ENCODE measurements around the gene KIAA0586.

Gene KIAA0586

DNA sequence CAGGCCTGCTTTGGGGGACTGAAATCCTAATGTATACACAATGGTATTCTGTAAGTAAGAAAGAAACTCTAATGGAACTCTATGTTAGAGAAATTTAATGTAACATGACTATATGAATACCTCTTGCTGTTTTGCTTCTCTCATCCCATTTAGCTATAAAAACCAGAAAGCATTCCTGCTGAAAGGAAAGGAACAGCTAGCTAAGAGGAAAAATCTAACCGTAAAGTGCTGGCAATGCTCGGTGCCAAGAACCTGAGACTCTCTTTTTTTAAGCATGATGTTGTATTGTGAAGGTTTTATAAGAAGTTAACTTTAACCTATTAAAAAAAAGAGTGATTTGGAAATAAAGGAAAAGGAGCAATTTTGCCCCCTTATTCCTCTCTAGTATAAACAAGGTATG, 134.6 kb downstream of the KIAA0586 start:
- H3K27me3 ChIP-seq (ENCODE audit: insufficient read depth, poor library complexity, severe bottlenecking) = no peaks in the 10 kb centered on the region
- H3K9me3 ChIP-seq (ENCODE audit: severe bottlenecking) = no peaks in the 10 kb centered on the region
- no peak overlapping the region for H3K27ac ChIP-seq (ENCODE audit: poor library complexity, severe bottlenecking)
- H3K4me3 ChIP-seq (ENCODE audit: severe bottlenecking) = no peak overlapping the region
- ATAC-seq (ENCODE audit: low read depth) (no peak), DNase-seq (ENCODE audit: low spot score) (no peak)
- TF ChIP-seq, protein P1, sequence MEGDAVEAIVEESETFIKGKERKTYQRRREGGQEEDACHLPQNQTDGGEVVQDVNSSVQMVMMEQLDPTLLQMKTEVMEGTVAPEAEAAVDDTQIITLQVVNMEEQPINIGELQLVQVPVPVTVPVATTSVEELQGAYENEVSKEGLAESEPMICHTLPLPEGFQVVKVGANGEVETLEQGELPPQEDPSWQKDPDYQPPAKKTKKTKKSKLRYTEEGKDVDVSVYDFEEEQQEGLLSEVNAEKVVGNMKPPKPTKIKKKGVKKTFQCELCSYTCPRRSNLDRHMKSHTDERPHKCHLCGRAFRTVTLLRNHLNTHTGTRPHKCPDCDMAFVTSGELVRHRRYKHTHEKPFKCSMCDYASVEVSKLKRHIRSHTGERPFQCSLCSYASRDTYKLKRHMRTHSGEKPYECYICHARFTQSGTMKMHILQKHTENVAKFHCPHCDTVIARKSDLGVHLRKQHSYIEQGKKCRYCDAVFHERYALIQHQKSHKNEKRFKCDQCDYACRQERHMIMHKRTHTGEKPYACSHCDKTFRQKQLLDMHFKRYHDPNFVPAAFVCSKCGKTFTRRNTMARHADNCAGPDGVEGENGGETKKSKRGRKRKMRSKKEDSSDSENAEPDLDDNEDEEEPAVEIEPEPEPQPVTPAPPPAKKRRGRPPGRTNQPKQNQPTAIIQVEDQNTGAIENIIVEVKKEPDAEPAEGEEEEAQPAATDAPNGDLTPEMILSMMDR (IDR thresholded peaks at IDR 0.05; ENCODE audit: poor library complexity, severe bottlenecking) = no peak
- H3K4me1 ChIP-seq (ENCODE audit: insufficient read depth, poor library complexity, severe bottlenecking) = peaks cover 3% of the 10 kb centered on the region
- no peaks in the 10 kb centered on the region for H3K36me3 ChIP-seq (ENCODE audit: low read depth)

DNA sequence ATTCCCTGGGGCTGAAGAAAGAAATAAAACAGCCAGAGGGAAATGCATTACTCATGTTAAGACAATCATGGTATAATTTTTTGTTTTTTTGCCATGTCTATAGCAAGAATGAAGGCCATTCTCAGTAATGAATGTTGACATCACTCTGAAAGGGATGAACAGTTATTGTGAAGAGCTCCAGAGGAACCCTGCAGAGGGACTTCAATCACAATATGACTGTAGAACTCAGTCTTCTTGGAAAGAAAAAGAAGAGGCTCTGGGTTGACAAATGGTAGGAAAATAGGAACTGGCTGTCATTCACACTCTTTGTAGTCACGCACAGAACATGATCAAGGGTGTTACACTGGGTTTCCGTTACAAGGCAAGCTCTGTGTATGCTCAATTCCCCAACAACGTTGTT, 136.5 kb downstream of the KIAA0586 start:
- TF ChIP-seq, protein P1 (IDR thresholded peaks at IDR 0.05; ENCODE audit: poor library complexity, severe bottlenecking) = no peak
- no peak for DNase-seq (ENCODE audit: low spot score)
- H3K27ac ChIP-seq (ENCODE audit: poor library complexity, severe bottlenecking) = no peak overlapping the region
- no peak overlapping the region for H3K4me3 ChIP-seq (ENCODE audit: severe bottlenecking)
- no peaks in the 10 kb centered on the region for H3K36me3 ChIP-seq (ENCODE audit: low read depth)
- no peaks in the 10 kb centered on the region for H3K9me3 ChIP-seq (ENCODE audit: severe bottlenecking)
- ATAC-seq (ENCODE audit: low read depth) = no peak
- peaks cover 3% of the 10 kb centered on the region for H3K4me1 ChIP-seq (ENCODE audit: insufficient read depth, poor library complexity, severe bottlenecking)
- no peaks in the 10 kb centered on the region for H3K27me3 ChIP-seq (ENCODE audit: insufficient read depth, poor library complexity, severe bottlenecking)

DNA sequence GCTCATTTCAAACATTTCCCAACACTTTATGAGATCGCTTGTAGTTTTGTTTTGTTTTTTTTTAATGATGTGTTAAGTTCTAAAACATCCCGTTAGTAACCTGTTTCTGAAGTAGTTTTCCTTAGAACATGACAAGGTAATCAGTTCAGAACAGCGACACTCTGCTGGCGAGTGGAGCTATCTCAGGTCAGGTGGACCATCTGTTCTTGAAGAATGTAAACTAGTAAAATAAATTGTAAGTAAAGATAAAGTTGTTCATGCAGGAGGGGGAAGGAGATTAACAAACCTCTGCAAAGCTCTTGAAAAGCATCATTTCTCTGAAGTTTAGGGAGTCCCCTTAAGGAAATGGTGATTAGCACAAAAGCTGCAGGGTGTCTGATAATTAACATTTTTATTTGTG, 138.3 kb downstream of the KIAA0586 start:
- H3K27me3 ChIP-seq (ENCODE audit: insufficient read depth, poor library complexity, severe bottlenecking) = no peaks in the 10 kb centered on the region
- no peaks in the 10 kb centered on the region for H3K4me1 ChIP-seq (ENCODE audit: insufficient read depth, poor library complexity, severe bottlenecking)
- no peak overlapping the region for H3K27ac ChIP-seq (ENCODE audit: poor library complexity, severe bottlenecking)
- DNase-seq (ENCODE audit: low spot score) (no peak), ATAC-seq (ENCODE audit: low read depth) (no peak)
- no peak overlapping the region for H3K4me3 ChIP-seq (ENCODE audit: severe bottlenecking)
- no peaks in the 10 kb centered on the region for H3K9me3 ChIP-seq (ENCODE audit: severe bottlenecking)
- TF ChIP-seq, protein P1 (IDR thresholded peaks at IDR 0.05; ENCODE audit: poor library complexity, severe bottlenecking) = no peak
- no peaks in the 10 kb centered on the region for H3K36me3 ChIP-seq (ENCODE audit: low read depth)

DNA sequence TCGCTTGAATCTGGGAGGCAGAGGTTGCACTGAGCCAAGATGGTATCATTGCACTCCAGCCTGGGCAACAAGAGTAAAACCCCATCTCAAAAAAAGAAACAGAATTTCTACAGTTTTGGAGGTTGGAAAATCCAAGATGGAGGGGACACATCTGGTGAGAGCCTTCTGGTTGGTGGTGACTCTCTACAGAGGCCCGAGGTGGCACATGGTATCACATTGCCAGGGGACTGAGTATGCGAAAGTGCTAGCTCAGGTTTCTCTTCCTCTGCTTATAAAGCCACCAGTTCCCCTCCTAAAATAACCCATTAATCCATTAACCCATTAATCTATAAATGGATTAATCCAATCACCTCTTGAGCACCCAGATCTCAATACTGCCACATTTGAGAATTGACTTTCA, 139.5 kb downstream of the KIAA0586 start:
- H3K27ac ChIP-seq (ENCODE audit: poor library complexity, severe bottlenecking) = no peak overlapping the region
- no peaks in the 10 kb centered on the region for H3K27me3 ChIP-seq (ENCODE audit: insufficient read depth, poor library complexity, severe bottlenecking)
- ATAC-seq (ENCODE audit: low read depth) (no peak), DNase-seq (ENCODE audit: low spot score) (no peak)
- TF ChIP-seq, protein P1 (IDR thresholded peaks at IDR 0.05; ENCODE audit: poor library complexity, severe bottlenecking) = no peak
- no peaks in the 10 kb centered on the region for H3K36me3 ChIP-seq (ENCODE audit: low read depth)
- H3K4me3 ChIP-seq (ENCODE audit: severe bottlenecking) = no peak overlapping the region
- H3K4me1 ChIP-seq (ENCODE audit: insufficient read depth, poor library complexity, severe bottlenecking) = no peaks in the 10 kb centered on the region
- H3K9me3 ChIP-seq (ENCODE audit: severe bottlenecking) = no peaks in the 10 kb centered on the region

DNA sequence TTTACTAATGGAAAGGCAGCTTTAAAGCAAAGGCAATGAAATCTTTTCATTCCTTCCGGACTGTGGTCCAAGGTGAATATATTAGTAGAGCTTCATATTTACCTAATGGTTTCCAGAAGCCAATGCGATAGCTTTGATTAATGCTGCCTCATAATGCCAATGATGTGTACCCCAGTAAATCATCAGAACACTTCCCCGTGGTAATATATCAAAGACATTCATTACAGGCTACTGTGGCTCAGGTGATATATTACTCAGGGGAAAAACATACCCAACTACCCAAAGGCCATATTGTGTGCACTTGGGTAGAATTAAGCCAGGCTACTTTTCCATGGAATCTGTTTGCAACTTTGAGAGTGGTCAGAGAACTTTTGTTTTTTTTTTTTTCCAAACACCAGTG, 140.8 kb downstream of the KIAA0586 start:
- no peaks in the 10 kb centered on the region for H3K27me3 ChIP-seq (ENCODE audit: insufficient read depth, poor library complexity, severe bottlenecking)
- no peak overlapping the region for H3K27ac ChIP-seq (ENCODE audit: poor library complexity, severe bottlenecking)
- no peaks in the 10 kb centered on the region for H3K9me3 ChIP-seq (ENCODE audit: severe bottlenecking)
- ATAC-seq (ENCODE audit: low read depth) = no peak
- no peaks in the 10 kb centered on the region for H3K36me3 ChIP-seq (ENCODE audit: low read depth)
- H3K4me3 ChIP-seq (ENCODE audit: severe bottlenecking) = no peak overlapping the region
- DNase-seq (ENCODE audit: low spot score) = no peak
- TF ChIP-seq, protein P1 (IDR thresholded peaks at IDR 0.05; ENCODE audit: poor library complexity, severe bottlenecking) = no peak
- H3K4me1 ChIP-seq (ENCODE audit: insufficient read depth, poor library complexity, severe bottlenecking) = no peaks in the 10 kb centered on the region
